ENCODE data around the gene KIF26B. TPM values are rescaled to one million over a fixed set of nuclear protein-coding genes. Genes with fewer than 3 reads are reported as not detected.

KIF26B gene
- total RNA-seq, 1 experiment from 2014 or later = 14.7 TPM

- no peak for DNase-seq (ENCODE audit: low spot score)
Observed at GRCh38 chr1:245240648-245241165, 85.9 kb downstream of the KIF26B start.

- DNase-seq (ENCODE audit: low spot score) = no peak
Observed at GRCh38 chr1:245241526-245242130, 86.8 kb downstream of the KIF26B start.

GRCh38 chr1:245242989-245243388 lies 88.2 kb downstream of the KIF26B start:
- no peak for DNase-seq (ENCODE audit: low spot score)

GRCh38 chr1:245245021-245245667 lies 90.4 kb downstream of the KIF26B start:
- no peak for DNase-seq (ENCODE audit: low spot score)

GRCh38 chr1:245246433-245246832 lies 91.6 kb downstream of the KIF26B start:
- DNase-seq (ENCODE audit: low spot score) = no peak

- DNase-seq (ENCODE audit: low spot score) = no peak
Observed at GRCh38 chr1:245247356-245247755, 92.6 kb downstream of the KIF26B start.

GRCh38 chr1:245247801-245248200 lies 93.0 kb downstream of the KIF26B start:
- no peak for DNase-seq (ENCODE audit: low spot score)

- DNase-seq (ENCODE audit: low spot score) = no peak
Observed at GRCh38 chr1:245248231-245248731, 93.5 kb downstream of the KIF26B start.

- no peak for DNase-seq (ENCODE audit: low spot score)
Observed at GRCh38 chr1:245255783-245256182, 101.0 kb downstream of the KIF26B start.

GRCh38 chr1:245256528-245256927 lies 101.7 kb downstream of the KIF26B start:
- DNase-seq (ENCODE audit: low spot score) = no peak

- no peak for DNase-seq (ENCODE audit: low spot score)
Observed at GRCh38 chr1:245258271-245258920, 103.6 kb downstream of the KIF26B start.

GRCh38 chr1:245260110-245260882 lies 105.5 kb downstream of the KIF26B start:
- no peak for DNase-seq (ENCODE audit: low spot score)

- no peak for DNase-seq (ENCODE audit: low spot score)
Observed at GRCh38 chr1:245260883-245261282, 106.1 kb downstream of the KIF26B start.

- no peak for DNase-seq (ENCODE audit: low spot score)
Observed at GRCh38 chr1:245261786-245262185, 107.0 kb downstream of the KIF26B start.

GRCh38 chr1:245263529-245264095 lies 108.8 kb downstream of the KIF26B start:
- no peak for DNase-seq (ENCODE audit: low spot score)

- no peak for DNase-seq (ENCODE audit: low spot score)
Observed at GRCh38 chr1:245264226-245264625, 109.4 kb downstream of the KIF26B start.

- no peak for DNase-seq (ENCODE audit: low spot score)
Observed at GRCh38 chr1:245266105-245266504, 111.3 kb downstream of the KIF26B start.

- DNase-seq (ENCODE audit: low spot score) = no peak
Observed at GRCh38 chr1:245270063-245270462, 115.3 kb downstream of the KIF26B start.

- DNase-seq (ENCODE audit: low spot score) = no peak
Observed at GRCh38 chr1:245270972-245271371, 116.2 kb downstream of the KIF26B start.

GRCh38 chr1:245272676-245273075 lies 117.9 kb downstream of the KIF26B start:
- DNase-seq (ENCODE audit: low spot score) = no peak

- no peak for DNase-seq (ENCODE audit: low spot score)
Observed at GRCh38 chr1:245276445-245276844, 121.7 kb downstream of the KIF26B start.

GRCh38 chr1:245277276-245277675 lies 122.5 kb downstream of the KIF26B start:
- DNase-seq (ENCODE audit: low spot score) = no peak
